SU-DHL-6 (cell line): Measurements from ENCODE around the gene BAG3.

Experiments used
- H2AFZ ChIP-seq: fragments of 200-600 bp; sonication (generic); 2 replicates; pipeline ENCODE4 v1.6.1; 2014; ENCODE audit warnings: low read depth, mild to moderate bottlenecking, moderate library complexity, mixed read lengths, antibody characterized with exemption, low read length; ENCODE audit not compliant: severe bottlenecking
- H3F3A ChIP-seq: fragments of 200-600 bp; shearing (Covaris generic); 2 replicates; pipeline ENCODE4 v1.6.0; 2016; ENCODE audit warnings: antibody characterized with exemption, mild to moderate bottlenecking; ENCODE audit not compliant: insufficient read depth
- H3K27ac ChIP-seq: fragments of 200-600 bp; sonication (generic); 2 replicates; pipeline ENCODE4 v1.5.1; 2016; ENCODE audit warnings: low read depth, mild to moderate bottlenecking, low read length, moderate library complexity, mixed read lengths
- H3K27me3 ChIP-seq: fragments of 200-600 bp; sonication (generic), shearing (Covaris generic); 2 replicates; pipeline ENCODE4 v1.6.0; 2014; ENCODE audit warnings: mild to moderate bottlenecking, low read length
- H3K36me3 ChIP-seq: fragments of 200-600 bp; sonication (generic); 2 replicates; pipeline ENCODE4 v1.6.1; 2014; ENCODE audit warnings: mild to moderate bottlenecking, low read length, mixed read lengths
- H3K4me2 ChIP-seq: fragments of 300-600, 200-600 bp; shearing (Covaris generic), sonication (generic); 2 replicates; pipeline ENCODE4 v1.6.0; 2014; ENCODE audit warnings: low read length, low read depth, mild to moderate bottlenecking; ENCODE audit not compliant: poor library complexity, severe bottlenecking
- H3K4me3 ChIP-seq: fragments of 200-600 bp; sonication (generic); 2 replicates; pipeline ENCODE4 v1.5.1; 2014; ENCODE audit warnings: antibody characterized with exemption, low read length, mild to moderate bottlenecking, mixed read lengths; ENCODE audit not compliant: insufficient read depth, poor library complexity, severe bottlenecking
- H3K79me2 ChIP-seq: fragments of 200-600 bp; sonication (generic); 2 replicates; pipeline ENCODE4 v1.6.1; 2014; ENCODE audit warnings: mild to moderate bottlenecking, low read length, moderate library complexity; ENCODE audit not compliant: insufficient read depth
- H3K9ac ChIP-seq: fragments of 200-600 bp; sonication (generic); 2 replicates; pipeline ENCODE4 v1.7.0; 2014; ENCODE audit warnings: mild to moderate bottlenecking, low read length
- H3K9me2 ChIP-seq: fragments of 200-600 bp; sonication (generic); replicated peaks from 2 replicates; pipeline ENCODE4 v1.6.1; 2014; ENCODE audit warnings: low read length; ENCODE audit not compliant: insufficient read depth
- H3K9me3 ChIP-seq: fragments of 200-600 bp; sonication (generic); 2 replicates; pipeline ENCODE4 v1.6.1; 2014; ENCODE audit warnings: low read length, mixed read lengths; ENCODE audit not compliant: insufficient read depth
- H4K20me1 ChIP-seq: fragments of 200-600 bp; sonication (generic); 2 replicates; pipeline ENCODE4 v1.6.1; 2014; ENCODE audit warnings: low read depth, mild to moderate bottlenecking, antibody characterized with exemption, low read length, moderate library complexity, mixed read lengths
- EZH2phosphoT487 ChIP-seq: fragments of 200-600 bp; sonication (generic), shearing (Covaris generic); conservative IDR thresholded peaks from 2 replicates; pipeline ENCODE4 v1.6.1; 2018; ENCODE audit warnings: mild to moderate bottlenecking, antibody characterized with exemption, low read length, moderate library complexity, mixed read lengths
- TF ChIP-seq, protein P1 (sequence below): fragments of 200-600 bp; sonication (generic); IDR thresholded peaks from one replicate; pipeline ENCODE4 v1.5.1; 2017; ENCODE audit warnings: antibody characterized with exemption, mild to moderate bottlenecking, low read length, moderate library complexity; ENCODE audit not compliant: insufficient read depth, poor library complexity, severe bottlenecking

Gene BAG3

DNA sequence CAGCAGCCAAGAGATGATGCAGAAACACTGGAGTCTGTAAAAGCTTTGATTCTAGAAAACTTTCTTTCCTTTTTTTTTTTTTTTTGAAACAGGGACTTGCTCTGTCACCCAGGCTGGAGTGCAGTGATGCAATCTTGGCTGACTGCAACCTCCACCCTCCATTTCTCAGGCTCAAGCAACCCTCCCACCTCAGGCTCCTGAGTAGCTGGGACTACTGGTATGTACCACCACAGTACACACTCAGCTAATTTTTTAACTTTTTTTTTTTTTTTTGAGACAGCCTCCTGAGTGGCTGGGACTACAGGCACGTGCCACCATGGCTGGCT lies 17.0 kb upstream of the BAG3 start:
- Histone ChIP-seq H3K36me3 (no peaks in the 10 kb centered on the region), H4K20me1 (no peaks in the 10 kb centered on the region), H3K27ac (no peak overlapping the region), H3K9me3 (no peaks in the 10 kb centered on the region), H3K9ac (no peak overlapping the region), H3K4me2 (no peak overlapping the region), H2AFZ (no peak overlapping the region), H3F3A (no peaks in the 10 kb centered on the region), H3K4me3 (no peak overlapping the region), H3K9me2 (no peaks in the 10 kb centered on the region), H3K79me2 (no peaks in the 10 kb centered on the region), H3K27me3 (no peaks in the 10 kb centered on the region)
- TF ChIP-seq, protein P1, sequence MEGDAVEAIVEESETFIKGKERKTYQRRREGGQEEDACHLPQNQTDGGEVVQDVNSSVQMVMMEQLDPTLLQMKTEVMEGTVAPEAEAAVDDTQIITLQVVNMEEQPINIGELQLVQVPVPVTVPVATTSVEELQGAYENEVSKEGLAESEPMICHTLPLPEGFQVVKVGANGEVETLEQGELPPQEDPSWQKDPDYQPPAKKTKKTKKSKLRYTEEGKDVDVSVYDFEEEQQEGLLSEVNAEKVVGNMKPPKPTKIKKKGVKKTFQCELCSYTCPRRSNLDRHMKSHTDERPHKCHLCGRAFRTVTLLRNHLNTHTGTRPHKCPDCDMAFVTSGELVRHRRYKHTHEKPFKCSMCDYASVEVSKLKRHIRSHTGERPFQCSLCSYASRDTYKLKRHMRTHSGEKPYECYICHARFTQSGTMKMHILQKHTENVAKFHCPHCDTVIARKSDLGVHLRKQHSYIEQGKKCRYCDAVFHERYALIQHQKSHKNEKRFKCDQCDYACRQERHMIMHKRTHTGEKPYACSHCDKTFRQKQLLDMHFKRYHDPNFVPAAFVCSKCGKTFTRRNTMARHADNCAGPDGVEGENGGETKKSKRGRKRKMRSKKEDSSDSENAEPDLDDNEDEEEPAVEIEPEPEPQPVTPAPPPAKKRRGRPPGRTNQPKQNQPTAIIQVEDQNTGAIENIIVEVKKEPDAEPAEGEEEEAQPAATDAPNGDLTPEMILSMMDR: no peak
- no peak for TF ChIP-seq EZH2phosphoT487

DNA sequence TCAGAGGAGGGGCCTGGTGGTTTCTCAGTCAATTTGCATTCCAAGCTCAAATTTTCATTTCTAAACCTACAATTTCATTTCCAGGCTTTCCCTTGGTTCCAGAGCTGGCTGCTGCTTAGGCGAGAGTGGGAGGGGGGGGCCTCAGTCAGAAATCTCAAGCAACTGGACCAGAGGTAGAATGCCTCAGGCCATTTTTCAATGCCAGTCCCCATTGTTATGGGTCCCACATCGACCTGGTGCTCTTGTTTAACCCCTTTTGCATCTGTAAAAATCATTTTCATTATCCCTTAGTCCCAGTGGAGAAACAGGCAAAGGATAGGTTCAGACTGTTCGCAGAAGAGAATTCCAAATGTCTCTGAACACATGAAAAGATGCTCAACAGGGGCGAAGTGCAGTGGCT lies 13.5 kb upstream of the BAG3 start:
- H3K9ac ChIP-seq: no peak overlapping the region
- H3F3A ChIP-seq: no peaks in the 10 kb centered on the region
- H3K27me3 ChIP-seq: no peaks in the 10 kb centered on the region
- no peak overlapping the region for H3K4me3 ChIP-seq
- no peaks in the 10 kb centered on the region for H3K9me2 ChIP-seq
- H4K20me1 ChIP-seq: no peaks in the 10 kb centered on the region
- no peak overlapping the region for H3K4me2 ChIP-seq
- no peaks in the 10 kb centered on the region for H3K79me2 ChIP-seq
- no peaks in the 10 kb centered on the region for H3K9me3 ChIP-seq
- no peak overlapping the region for H3K27ac ChIP-seq
- TF ChIP-seq, protein P1: no peak
- no peak for TF ChIP-seq EZH2phosphoT487
- H3K36me3 ChIP-seq: no peaks in the 10 kb centered on the region
- no peak overlapping the region for H2AFZ ChIP-seq

DNA sequence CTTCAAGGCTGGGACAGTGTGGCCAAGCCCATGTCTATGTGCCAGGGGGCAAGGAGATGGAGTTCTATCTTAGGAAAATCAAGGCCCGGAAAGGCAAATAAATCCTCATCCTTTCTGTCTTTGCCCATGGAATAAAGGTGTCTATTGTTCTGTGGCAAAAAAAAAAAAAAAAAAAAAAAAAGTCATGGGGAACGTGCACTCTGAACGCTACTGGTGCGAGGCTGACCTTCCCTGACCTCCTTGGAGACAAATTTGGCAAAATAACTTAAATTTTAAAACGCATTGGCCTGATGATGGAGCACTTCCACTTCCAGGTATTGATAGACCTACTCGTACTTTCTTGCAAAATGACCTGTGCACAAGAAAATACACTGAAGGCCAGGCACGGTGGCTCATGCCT lies 12.2 kb upstream of the BAG3 start:
- no peak overlapping the region for H3K4me3 ChIP-seq
- H3K9me3 ChIP-seq: no peaks in the 10 kb centered on the region
- no peaks in the 10 kb centered on the region for H3K27me3 ChIP-seq
- H3K9me2 ChIP-seq: no peaks in the 10 kb centered on the region
- H3K27ac ChIP-seq: no peak overlapping the region
- no peaks in the 10 kb centered on the region for H3K79me2 ChIP-seq
- no peak overlapping the region for H2AFZ ChIP-seq
- no peaks in the 10 kb centered on the region for H4K20me1 ChIP-seq
- H3K4me2 ChIP-seq: no peak overlapping the region
- no peak overlapping the region for H3K9ac ChIP-seq
- no peaks in the 10 kb centered on the region for H3F3A ChIP-seq
- H3K36me3 ChIP-seq: no peaks in the 10 kb centered on the region
- TF ChIP-seq, protein P1: no peak
- no peak for TF ChIP-seq EZH2phosphoT487

DNA sequence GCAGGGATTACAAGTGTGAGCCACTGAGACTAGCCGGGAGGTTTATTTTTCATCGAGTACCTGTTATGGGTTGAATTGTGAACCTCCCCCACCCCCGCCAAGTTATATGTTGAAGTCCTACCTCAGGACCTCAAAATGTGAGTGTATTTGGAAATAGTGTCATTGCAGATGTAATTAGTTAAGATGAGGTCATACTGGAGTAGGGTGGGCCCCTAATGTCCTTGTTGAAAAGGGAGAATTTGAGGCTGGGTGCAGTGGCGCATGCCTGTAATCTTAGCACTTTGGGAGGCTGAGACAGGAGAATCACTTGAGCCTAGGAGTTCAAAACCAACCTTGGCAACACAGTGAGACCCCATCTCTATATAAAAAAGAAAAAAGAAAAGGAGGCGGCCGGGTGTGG lies 10.8 kb upstream of the BAG3 start:
- no peaks in the 10 kb centered on the region for H3K27me3 ChIP-seq
- H3F3A ChIP-seq: no peaks in the 10 kb centered on the region
- no peak overlapping the region for H3K4me2 ChIP-seq
- H3K4me3 ChIP-seq: no peak overlapping the region
- H3K9me2 ChIP-seq: no peaks in the 10 kb centered on the region
- no peak overlapping the region for H3K9ac ChIP-seq
- no peaks in the 10 kb centered on the region for H3K79me2 ChIP-seq
- no peaks in the 10 kb centered on the region; the same call in 1 of the 2 replicates for H3K9me3 ChIP-seq
- no peaks in the 10 kb centered on the region for H3K36me3 ChIP-seq
- H3K27ac ChIP-seq: no peak overlapping the region
- TF ChIP-seq, protein P1: no peak
- TF ChIP-seq EZH2phosphoT487: no peak
- no peak overlapping the region for H2AFZ ChIP-seq
- H4K20me1 ChIP-seq: no peaks in the 10 kb centered on the region
